ENCODE measurements around the gene GALC. TPM values are rescaled to one million over a fixed set of nuclear protein-coding genes. Genes with fewer than 3 reads are reported as not detected.

The GALC gene
- total RNA-seq, 1 experiment from 2014 or later, result 10.7 TPM

DNA sequence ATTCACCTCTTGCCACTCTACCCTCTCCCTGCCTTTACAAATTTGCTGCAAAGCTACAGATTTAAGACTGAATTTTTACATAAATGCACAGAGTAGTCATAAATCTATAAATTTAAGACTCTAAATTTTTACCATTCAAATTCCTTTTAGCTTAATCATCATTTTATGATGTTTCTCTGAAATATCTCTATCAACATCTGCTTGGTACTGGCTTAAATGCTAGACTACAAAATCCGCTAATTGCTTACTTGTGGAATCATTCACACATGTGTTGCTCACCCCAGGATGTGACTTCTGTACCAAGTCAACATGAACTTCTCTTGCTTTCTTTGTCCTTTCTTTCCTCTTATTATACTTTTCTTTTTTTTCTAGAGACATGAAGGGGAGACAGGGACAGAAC, 109.2 kb downstream of the GALC start (continued):
- TF ChIP-seq, protein P1, sequence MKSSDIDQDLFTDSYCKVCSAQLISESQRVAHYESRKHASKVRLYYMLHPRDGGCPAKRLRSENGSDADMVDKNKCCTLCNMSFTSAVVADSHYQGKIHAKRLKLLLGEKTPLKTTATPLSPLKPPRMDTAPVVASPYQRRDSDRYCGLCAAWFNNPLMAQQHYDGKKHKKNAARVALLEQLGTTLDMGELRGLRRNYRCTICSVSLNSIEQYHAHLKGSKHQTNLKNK (CRISPR knock-in tag; IDR thresholded peaks at IDR 0.05), result no peak
- TF ChIP-seq, protein P2, sequence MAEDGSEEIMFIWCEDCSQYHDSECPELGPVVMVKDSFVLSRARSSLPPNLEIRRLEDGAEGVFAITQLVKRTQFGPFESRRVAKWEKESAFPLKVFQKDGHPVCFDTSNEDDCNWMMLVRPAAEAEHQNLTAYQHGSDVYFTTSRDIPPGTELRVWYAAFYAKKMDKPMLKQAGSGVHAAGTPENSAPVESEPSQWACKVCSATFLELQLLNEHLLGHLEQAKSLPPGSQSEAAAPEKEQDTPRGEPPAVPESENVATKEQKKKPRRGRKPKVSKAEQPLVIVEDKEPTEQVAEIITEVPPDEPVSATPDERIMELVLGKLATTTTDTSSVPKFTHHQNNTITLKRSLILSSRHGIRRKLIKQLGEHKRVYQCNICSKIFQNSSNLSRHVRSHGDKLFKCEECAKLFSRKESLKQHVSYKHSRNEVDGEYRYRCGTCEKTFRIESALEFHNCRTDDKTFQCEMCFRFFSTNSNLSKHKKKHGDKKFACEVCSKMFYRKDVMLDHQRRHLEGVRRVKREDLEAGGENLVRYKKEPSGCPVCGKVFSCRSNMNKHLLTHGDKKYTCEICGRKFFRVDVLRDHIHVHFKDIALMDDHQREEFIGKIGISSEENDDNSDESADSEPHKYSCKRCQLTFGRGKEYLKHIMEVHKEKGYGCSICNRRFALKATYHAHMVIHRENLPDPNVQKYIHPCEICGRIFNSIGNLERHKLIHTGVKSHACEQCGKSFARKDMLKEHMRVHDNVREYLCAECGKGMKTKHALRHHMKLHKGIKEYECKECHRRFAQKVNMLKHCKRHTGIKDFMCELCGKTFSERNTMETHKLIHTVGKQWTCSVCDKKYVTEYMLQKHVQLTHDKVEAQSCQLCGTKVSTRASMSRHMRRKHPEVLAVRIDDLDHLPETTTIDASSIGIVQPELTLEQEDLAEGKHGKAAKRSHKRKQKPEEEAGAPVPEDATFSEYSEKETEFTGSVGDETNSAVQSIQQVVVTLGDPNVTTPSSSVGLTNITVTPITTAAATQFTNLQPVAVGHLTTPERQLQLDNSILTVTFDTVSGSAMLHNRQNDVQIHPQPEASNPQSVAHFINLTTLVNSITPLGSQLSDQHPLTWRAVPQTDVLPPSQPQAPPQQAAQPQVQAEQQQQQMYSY (CRISPR knock-in tag; IDR thresholded peaks at IDR 0.05), result no peak
- TF ChIP-seq IRF2 (CRISPR knock-in tag; IDR thresholded peaks at IDR 0.05; ENCODE audit: borderline replicate concordance, low read depth), result no peak

Other genes starting within 250 kb of the GALC start
- gene GPR65, start 12.0 kb upstream of the GALC start, total RNA-seq (2021), result not detected in 3 replicates

Measured in WTC11 (cell line).